ENCODE results near the gene LXN. TPM values are rescaled to one million over a fixed set of nuclear protein-coding genes. Genes with fewer than 3 reads are reported as not detected.
A peak's percentile ranks its signal among the peaks of the same experiment; 100 is the strongest.

LXN gene
- total and polyA plus RNA-seq, 2 experiments from 2014 or later: 11.1 to 12.8 TPM

- peak within 1 kb of the TSS; percentile 59 for H3K4me3 ChIP-seq
- peak; percentile 90 for TF ChIP-seq CTCF (IDR thresholded peaks at IDR 0.05; ENCODE audit: low read depth, low read length)
- H3K27me3 ChIP-seq: no peaks in the 10 kb centered on the region
- DNase-seq (ENCODE audit: low read depth in 1 of 2, low spot score in 1 of 2): peak; percentile 97 to 98
- H3K4me1 ChIP-seq (ENCODE audit: low read depth): peaks cover 6% of the 10 kb centered on the region
- no peaks in the 10 kb centered on the region for H3K9me3 ChIP-seq (ENCODE audit: low read depth)
- H3K27ac ChIP-seq: peak within 1 kb of the TSS; percentile 91
- peaks cover 14% of the 10 kb centered on the region for H3K36me3 ChIP-seq
Observed at GRCh38 chr3:158644345-158644908, 28.0 kb downstream of the LXN start, which contains the start of gene GFM1. TSS of gene GFM1 (plus strand) at chr3:158644527. CDS start at chr3:158644635, 108 bp downstream.

- no peak for DNase-seq (ENCODE audit: low read depth in 1 of 2, low spot score in 1 of 2)
- no peak for TF ChIP-seq CTCF (IDR thresholded peaks at IDR 0.05; ENCODE audit: low read depth, low read length)
- H3K4me1 ChIP-seq (ENCODE audit: low read depth): peaks cover 6% of the 10 kb centered on the region
- no peak overlapping the region for H3K27ac ChIP-seq
- H3K27me3 ChIP-seq: no peaks in the 10 kb centered on the region
- H3K9me3 ChIP-seq (ENCODE audit: low read depth): no peaks in the 10 kb centered on the region
- peaks cover 8% of the 10 kb centered on the region for H3K36me3 ChIP-seq
- H3K4me3 ChIP-seq: no peak overlapping the region
Observed at GRCh38 chr3:158642474-158643210, 29.8 kb downstream of the LXN start.

GRCh38 chr3:158642005-158642404, 30.4 kb downstream of the LXN start:
- Histone ChIP-seq H3K36me3 (peaks cover 1% of the 10 kb centered on the region), H3K4me3 (no peak overlapping the region), H3K9me3 (ENCODE audit: low read depth) (no peaks in the 10 kb centered on the region), H3K27ac (no peak overlapping the region), H3K4me1 (ENCODE audit: low read depth) (peaks cover 6% of the 10 kb centered on the region), H3K27me3 (no peaks in the 10 kb centered on the region)
- TF ChIP-seq CTCF (IDR thresholded peaks at IDR 0.05; ENCODE audit: low read depth, low read length): no peak
- no peak for DNase-seq (ENCODE audit: low read depth in 1 of 2, low spot score in 1 of 2)

- no peaks in the 10 kb centered on the region for H3K36me3 ChIP-seq
- no peaks in the 10 kb centered on the region for H3K27me3 ChIP-seq
- H3K4me1 ChIP-seq (ENCODE audit: low read depth): peaks cover 5% of the 10 kb centered on the region
- DNase-seq (ENCODE audit: low read depth in 1 of 2, low spot score in 1 of 2): no peak
- H3K27ac ChIP-seq: no peak overlapping the region
- no peak for TF ChIP-seq CTCF (IDR thresholded peaks at IDR 0.05; ENCODE audit: low read depth, low read length)
- no peaks in the 10 kb centered on the region for H3K9me3 ChIP-seq (ENCODE audit: low read depth)
- H3K4me3 ChIP-seq: no peak overlapping the region
Observed at GRCh38 chr3:158640646-158641045, 31.8 kb downstream of the LXN start.

GRCh38 chr3:158631981-158632380, 40.5 kb downstream of the LXN start:
- Histone ChIP-seq H3K27ac (no peak overlapping the region), H3K4me3 (no peak overlapping the region), H3K27me3 (no peaks in the 10 kb centered on the region), H3K9me3 (ENCODE audit: low read depth) (no peaks in the 10 kb centered on the region), H3K36me3 (no peaks in the 10 kb centered on the region), H3K4me1 (ENCODE audit: low read depth) (no peaks in the 10 kb centered on the region)
- no peak for TF ChIP-seq CTCF (IDR thresholded peaks at IDR 0.05; ENCODE audit: low read depth, low read length)
- DNase-seq (ENCODE audit: low read depth in 1 of 2, low spot score in 1 of 2): no peak

Data from cardiac muscle cell (in vitro differentiated cells and primary cell).